ENCODE data around the gene USP2. TPM values are rescaled to one million over a fixed set of nuclear protein-coding genes. Genes with fewer than 3 reads are reported as not detected.

The USP2 gene
- total RNA-seq, 1 experiment from 2014 or later, result 5.7 TPM

- Histone ChIP-seq H3K4me2 (ENCODE audit: insufficient read depth, insufficient read length, low read length) (no peak overlapping the region), H2AFZ (ENCODE audit: low read length) (no peak overlapping the region), H3K27me3 (ENCODE audit: insufficient read depth, low read length) (no peaks in the 10 kb centered on the region), H3K23ac (ENCODE audit: insufficient read length, low read depth, low read length) (no peak overlapping the region), H3K4me1 (ENCODE audit: insufficient read depth, low read length) (peaks cover 2% of the 10 kb centered on the region; the same call in 1 of the 2 replicates), H3K4ac (ENCODE audit: low read depth, low read length) (no peak overlapping the region), H2BK12ac (ENCODE audit: insufficient read length, low read depth, low read length) (no peak overlapping the region), H2BK120ac (ENCODE audit: low read depth, low read length, poor library complexity, severe bottlenecking) (no peak overlapping the region), H2BK5ac (ENCODE audit: insufficient read length, low read length) (no peak overlapping the region), H3K18ac (ENCODE audit: insufficient read length, low read depth, low read length) (no peak overlapping the region), H3K9ac (ENCODE audit: extremely low read depth, insufficient read length, low read length) (no peak overlapping the region), H3K79me2 (ENCODE audit: insufficient read depth, low read length) (no peaks in the 10 kb centered on the region), H4K8ac (replicated peaks; ENCODE audit: insufficient read length, low read depth, low read length) (no peak overlapping the region), H4K20me1 (ENCODE audit: control insufficient read depth, insufficient read depth, insufficient read length) (peaks cover 2% of the 10 kb centered on the region), H2AK5ac (ENCODE audit: insufficient read length, low read length) (no peak overlapping the region), H3K27ac (ENCODE audit: insufficient read length, low read depth, low read length) (no peak overlapping the region), H4K91ac (ENCODE audit: insufficient read length, low read depth, low read length) (no peak overlapping the region), H2BK20ac (ENCODE audit: low read depth, low read length, poor library complexity, severe bottlenecking) (no peak overlapping the region), H3K9me3 (ENCODE audit: control insufficient read depth, low read depth, low read length) (no peaks in the 10 kb centered on the region), H3K23me2 (ENCODE audit: insufficient read length, low read depth, low read length, poor library complexity, severe bottlenecking) (no peaks in the 10 kb centered on the region), H4K5ac (ENCODE audit: insufficient read length, low read depth, low read length) (no peak overlapping the region), H3K14ac (ENCODE audit: insufficient read depth, low read length) (no peak overlapping the region), H2BK15ac (ENCODE audit: low read depth, low read length) (no peak overlapping the region), H3K56ac (ENCODE audit: insufficient read length, low read depth, low read length) (no peak overlapping the region), H3T11ph (ENCODE audit: low read length) (no peak overlapping the region), H3K79me1 (ENCODE audit: insufficient read depth, low read depth, low read length, poor library complexity, severe bottlenecking) (no peaks in the 10 kb centered on the region)
- Mint-ChIP-seq H3K27me3 (ENCODE audit: low read depth) (no peaks in the 10 kb centered on the region; the same call in 1 of the 2 replicates), H3K27ac (no peak overlapping the region), H3K36me3 (ENCODE audit: insufficient read depth in 1 of 3, low read depth in 3 of 3) (peaks cover 14 to 27% (median 23%) of the 10 kb centered on the region in 3 experiments), H3K9me3 (no peaks in the 10 kb centered on the region; a peak in 1 of 5 replicates), H3K4me1 (peaks cover 15 to 16% of the 10 kb centered on the region in 2 experiments), H3K4me3 (no peak overlapping the region)
- no peak for TF ChIP-seq CTCF (conservative IDR thresholded peaks at IDR 0.05)
- no peak for DNase-seq
Observed at GRCh38 chr11:119414734-119415133, 33.2 kb upstream of the USP2 start.
